ENCODE results near the gene PSMG1. TPM values are rescaled to one million over a fixed set of nuclear protein-coding genes. Genes with fewer than 3 reads are reported as not detected.
A peak's percentile ranks its signal among the peaks of the same experiment; 100 is the strongest.

PSMG1 gene
- total RNA-seq, 1 donor from 2014 or later = 21.4 TPM

- no peak for TF ChIP-seq CTCF (IDR thresholded peaks at IDR 0.05)
- Histone ChIP-seq H3K9me3 (no peaks in the 10 kb centered on the region), H3K36me3 (no peaks in the 10 kb centered on the region), H3K27me3 (no peaks in the 10 kb centered on the region), H3K4me3 (no peak overlapping the region), H3K4me1 (peaks cover 15% of the 10 kb centered on the region), H3K27ac (no peak overlapping the region)
- ATAC-seq (no peak), DNase-seq (no peak)
- intact Hi-C loops (cut with DNase I) = no loop called here
Observed at GRCh38 chr21:39186676-39187075, 3.4 kb upstream of the PSMG1 start.

GRCh38 chr21:39185157-39185556 is 1.9 kb upstream of the PSMG1 start:
- ATAC-seq (no peak), DNase-seq (no peak)
- H3K27me3 ChIP-seq = no peaks in the 10 kb centered on the region
- no peak overlapping the region for H3K4me3 ChIP-seq
- peaks cover 17% of the 10 kb centered on the region for H3K4me1 ChIP-seq
- no peaks in the 10 kb centered on the region for H3K9me3 ChIP-seq
- no peak overlapping the region for H3K27ac ChIP-seq
- peaks cover under 1% of the 10 kb centered on the region for H3K36me3 ChIP-seq
- TF ChIP-seq CTCF (IDR thresholded peaks at IDR 0.05) = no peak
- intact Hi-C loops (cut with DNase I) = no loop called here

- intact Hi-C loops (cut with DNase I) = no loop called here
Observed at GRCh38 chr21:39184050-39184980, 1.1 kb upstream of the PSMG1 start.

GRCh38 chr21:39182484-39183271 is 573 bp downstream of the PSMG1 start:
- Histone ChIP-seq H3K27ac (peak overlapping the region; percentile 85), H3K9me3 (no peaks in the 10 kb centered on the region), H3K36me3 (peaks cover 10% of the 10 kb centered on the region), H3K27me3 (no peaks in the 10 kb centered on the region), H3K4me1 (peaks cover 17% of the 10 kb centered on the region), H3K4me3 (peak overlapping the region; percentile 91)
- DNase-seq (no peak), ATAC-seq (no peak)
- intact Hi-C loops (cut with DNase I) = no loop called here
- no peak for TF ChIP-seq CTCF (IDR thresholded peaks at IDR 0.05)

More at GRCh38 chr21:39184050-39184980, 1.1 kb upstream of the PSMG1 start:
- Histone ChIP-seq H3K4me1 (peaks cover 17% of the 10 kb centered on the region), H3K27me3 (no peaks in the 10 kb centered on the region), H3K27ac (peak overlapping the region; percentile 85), H3K4me3 (peak overlapping the region; percentile 91), H3K36me3 (peaks cover 9% of the 10 kb centered on the region), H3K9me3 (no peaks in the 10 kb centered on the region)
- DNase-seq = no peak
- ATAC-seq = no peak
- TF ChIP-seq CTCF (IDR thresholded peaks at IDR 0.05) = no peak

- TF ChIP-seq CTCF (IDR thresholded peaks at IDR 0.05) = no peak
- Histone ChIP-seq H3K4me1 (peaks cover 17% of the 10 kb centered on the region), H3K36me3 (peaks cover 10% of the 10 kb centered on the region), H3K27me3 (no peaks in the 10 kb centered on the region), H3K4me3 (peak overlapping the region; percentile 91), H3K27ac (no peak overlapping the region), H3K9me3 (no peaks in the 10 kb centered on the region)
- intact Hi-C loops (cut with DNase I) = no loop called here
- no peak for ATAC-seq
- DNase-seq = no peak
Observed at GRCh38 chr21:39182016-39182415, 1.2 kb downstream of the PSMG1 start.
